HG02571 (cell line): ENCODE measurements around the gene PRR5L.
"Not testable (repeated sequence)": the region's sequence is repeated elsewhere in the genome, so short reads cannot be mapped to it uniquely, and the experiment has no call there.

Experiments
- ATAC-seq: cut with Tn5 transposase; IDR thresholded peaks from one replicate; pipeline ENCODE4 v1.9.1; 2021; ENCODE audit warnings: mild to moderate bottlenecking, moderate library complexity; ENCODE audit not compliant: unreplicated experiment

The PRR5L gene

DNA sequence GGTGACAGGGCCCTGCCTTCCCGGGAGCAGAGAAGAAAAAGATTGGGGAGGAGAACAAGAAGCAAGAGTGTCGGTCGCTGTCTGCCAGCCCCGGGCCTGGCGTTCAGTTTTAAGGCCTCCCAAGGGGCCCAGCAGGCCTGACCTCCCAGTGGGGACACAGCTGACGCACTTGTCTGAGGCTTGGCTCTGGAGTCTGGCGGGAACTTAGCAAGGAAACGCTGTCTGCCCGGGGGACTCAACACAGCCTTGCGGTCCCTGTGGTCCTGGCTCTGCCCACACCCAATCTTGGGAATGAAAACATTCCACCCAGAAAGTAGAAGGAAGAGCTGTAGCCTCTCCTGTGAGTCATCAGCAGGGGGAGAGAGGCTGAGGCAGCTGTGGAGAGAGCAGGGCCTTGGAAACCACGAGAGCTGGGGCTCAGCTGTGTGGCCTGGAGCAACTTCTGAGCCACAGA, 159.6 kb downstream of the PRR5L start:
- no peak for ATAC-seq

GRCh38 chr11:36456156-36456555, 160.1 kb downstream of the PRR5L start:
- no peak for ATAC-seq

DNA sequence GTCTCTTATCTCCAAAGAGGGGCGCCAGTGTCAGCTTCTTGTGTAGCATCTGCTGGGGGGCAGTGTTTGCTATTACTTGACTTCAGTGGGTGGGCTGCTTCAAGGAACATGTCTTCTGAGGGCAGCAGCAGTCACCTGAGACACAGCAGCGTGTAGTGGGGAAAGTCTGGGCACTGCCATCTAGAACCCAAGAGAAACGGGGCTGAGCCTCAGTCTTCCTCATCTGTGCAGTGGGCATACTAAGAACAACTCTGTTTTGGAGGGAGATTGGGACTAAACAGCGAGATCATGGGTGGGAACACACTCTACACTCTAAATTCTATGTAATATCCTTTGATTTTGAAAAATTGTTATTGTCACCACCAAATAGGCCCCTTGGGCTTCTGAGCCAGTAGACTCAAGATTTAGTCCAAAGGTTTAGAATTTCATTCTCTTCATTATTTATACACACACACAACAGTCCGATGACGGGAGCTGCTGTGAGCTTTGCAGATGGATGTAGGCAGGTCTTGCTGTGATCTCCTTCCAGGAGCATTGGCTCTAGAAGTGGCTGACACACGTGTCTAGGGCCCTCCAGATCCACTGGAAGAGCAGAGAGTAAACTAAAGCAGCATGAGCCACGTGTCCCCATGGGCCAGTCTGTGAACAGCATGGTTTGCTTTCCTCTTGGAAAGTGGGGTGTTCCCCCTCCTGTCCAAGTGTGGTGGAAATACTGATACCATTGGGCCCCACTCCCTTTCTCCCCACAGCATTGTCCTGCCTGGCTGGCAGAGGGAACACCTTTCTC, 162.2 kb downstream of the PRR5L start:
- ATAC-seq: no peak

DNA sequence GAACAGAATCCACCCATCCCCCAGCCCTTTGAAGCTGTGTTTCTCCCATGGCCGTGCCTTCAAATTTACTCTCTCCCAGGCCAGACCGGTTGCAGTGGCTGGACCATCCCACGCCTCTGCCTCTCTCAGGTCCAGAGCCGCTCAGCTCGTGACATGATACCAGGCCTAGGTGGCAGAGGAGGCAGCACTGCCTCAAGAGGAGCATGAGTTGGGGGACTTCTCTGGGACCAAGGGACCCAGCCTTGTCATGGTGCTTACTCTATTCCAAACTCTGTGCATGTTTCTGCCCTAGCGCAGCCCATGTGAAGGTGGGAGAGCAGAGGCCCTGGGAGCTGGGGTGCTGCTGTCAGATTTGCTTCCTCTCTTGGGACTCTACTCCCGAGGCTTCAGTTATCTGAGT, 163.0 kb downstream of the PRR5L start:
- no peak for ATAC-seq

DNA sequence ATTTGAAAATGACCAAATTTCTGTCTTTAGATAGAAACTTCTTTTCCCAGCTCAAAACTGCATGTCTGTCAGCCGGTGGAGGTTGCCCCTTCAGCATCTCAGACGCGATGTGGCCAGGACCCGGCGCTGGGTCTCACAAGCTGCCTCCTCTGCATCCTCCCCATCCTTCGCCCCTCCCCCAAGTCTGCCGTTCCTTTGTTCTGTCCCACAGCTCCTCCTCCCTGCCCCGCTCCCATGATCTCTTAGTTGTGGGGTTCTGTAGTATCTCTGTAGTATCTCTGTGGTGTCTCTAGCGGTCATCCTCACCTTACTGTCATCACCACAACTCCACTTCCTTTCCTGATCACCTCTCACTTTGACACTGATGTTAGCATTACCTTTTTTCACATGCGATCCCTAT, 164.1 kb downstream of the PRR5L start:
- ATAC-seq: no peak

- no peak for ATAC-seq
Measured at GRCh38 chr11:36462321-36462720, 166.2 kb downstream of the PRR5L start.

GRCh38 chr11:36463781-36464180, 167.7 kb downstream of the PRR5L start:
- ATAC-seq: no peak

- ATAC-seq: no peak
Measured at GRCh38 chr11:36464720-36465119, 168.6 kb downstream of the PRR5L start.

GRCh38 chr11:36465449-36466163, 169.5 kb downstream of the PRR5L start:
- no peak for ATAC-seq

GRCh38 chr11:36467012-36467411, 170.9 kb downstream of the PRR5L start:
- ATAC-seq: no peak

DNA sequence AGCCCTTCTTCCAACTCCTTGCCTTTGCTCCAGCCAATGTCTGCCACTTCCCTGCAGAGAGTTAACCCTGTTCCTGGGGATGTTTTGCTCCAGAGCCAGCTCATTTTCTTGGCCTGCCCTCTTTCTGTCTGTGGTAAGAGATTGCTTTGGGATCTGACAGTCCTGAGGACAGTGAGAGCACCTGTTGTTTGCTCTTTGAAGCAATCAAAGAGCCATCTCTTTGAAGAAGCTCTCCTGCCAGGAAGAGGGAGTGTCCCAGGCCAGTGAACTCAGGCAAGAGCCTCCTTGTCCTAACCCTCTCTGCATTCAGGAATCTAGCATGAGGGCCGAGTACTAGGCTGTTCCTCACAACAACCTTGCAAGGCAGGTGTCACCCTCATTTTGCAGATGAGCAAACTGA, 171.8 kb downstream of the PRR5L start:
- no peak for ATAC-seq

DNA sequence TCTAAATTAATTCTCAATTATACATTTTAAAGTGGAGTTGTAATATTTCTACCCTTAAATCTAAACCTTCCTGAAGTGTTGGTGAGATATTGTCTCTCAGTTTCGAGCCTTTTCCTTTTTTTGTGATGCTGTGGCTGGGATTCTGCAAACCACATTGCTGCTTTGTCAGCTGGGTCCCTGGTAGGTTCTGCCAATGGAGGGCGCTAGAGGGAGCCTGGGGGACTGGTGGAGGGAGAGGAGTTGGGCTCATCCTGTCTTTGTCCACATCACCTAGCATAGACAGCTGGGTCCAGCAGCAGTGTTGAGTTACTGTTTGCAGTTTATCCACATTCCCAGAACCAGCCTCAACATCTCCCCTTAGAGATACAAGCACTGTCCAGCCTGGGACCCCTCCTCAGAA, 173.0 kb downstream of the PRR5L start:
- ATAC-seq: no peak

DNA sequence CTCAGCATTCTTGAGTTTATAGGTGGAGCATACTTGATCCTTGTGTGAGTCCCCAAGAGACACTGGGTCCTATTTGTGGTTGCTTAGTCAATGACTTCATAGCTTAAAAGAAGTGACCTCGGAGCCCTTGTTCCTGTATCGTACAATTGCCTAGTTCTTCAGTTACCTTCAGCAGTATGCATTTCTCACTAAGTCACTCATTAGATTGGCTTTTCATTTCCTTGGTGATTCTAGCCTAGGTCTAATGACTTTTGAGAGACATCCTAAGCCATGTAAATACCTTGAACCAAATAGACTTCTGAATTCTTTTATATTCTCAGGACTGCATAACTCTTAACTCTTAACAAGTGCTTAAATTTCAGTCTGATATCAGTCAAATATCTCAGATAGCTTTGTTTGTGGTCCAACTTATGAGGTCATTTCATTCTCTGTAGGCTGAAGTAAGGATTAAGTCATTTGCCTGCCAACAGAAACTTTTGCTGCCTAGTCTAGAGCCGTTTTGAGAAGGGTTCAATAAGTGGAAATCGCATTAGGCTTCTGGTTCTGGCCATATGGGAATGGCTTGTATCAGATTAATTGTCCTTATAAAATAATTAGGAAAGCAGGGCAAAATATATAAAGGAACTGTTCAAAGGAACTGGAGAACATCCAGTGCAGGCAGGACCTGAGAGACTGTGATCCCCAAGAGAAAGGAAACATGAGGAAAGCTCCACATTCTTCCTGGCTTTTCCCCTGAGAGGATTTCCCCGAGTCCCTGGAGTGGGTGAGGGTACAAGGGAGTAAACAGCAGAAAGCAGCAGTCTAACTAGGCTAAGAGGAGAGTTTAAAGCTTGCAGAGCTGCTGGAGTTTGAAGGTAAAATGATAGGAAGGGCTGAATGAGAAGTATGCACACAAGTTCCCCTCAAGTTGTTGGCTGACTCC, 174.1 kb downstream of the PRR5L start:
- no peak for ATAC-seq

- no peak for ATAC-seq
Measured at GRCh38 chr11:36471577-36471976, 175.5 kb downstream of the PRR5L start.

GRCh38 chr11:36475192-36475591, 179.1 kb downstream of the PRR5L start:
- no peak for ATAC-seq

- ATAC-seq: no peak
Measured at GRCh38 chr11:36478700-36479329, 182.7 kb downstream of the PRR5L start.

- no peak for ATAC-seq
Measured at GRCh38 chr11:36480833-36481232, 184.7 kb downstream of the PRR5L start.

DNA sequence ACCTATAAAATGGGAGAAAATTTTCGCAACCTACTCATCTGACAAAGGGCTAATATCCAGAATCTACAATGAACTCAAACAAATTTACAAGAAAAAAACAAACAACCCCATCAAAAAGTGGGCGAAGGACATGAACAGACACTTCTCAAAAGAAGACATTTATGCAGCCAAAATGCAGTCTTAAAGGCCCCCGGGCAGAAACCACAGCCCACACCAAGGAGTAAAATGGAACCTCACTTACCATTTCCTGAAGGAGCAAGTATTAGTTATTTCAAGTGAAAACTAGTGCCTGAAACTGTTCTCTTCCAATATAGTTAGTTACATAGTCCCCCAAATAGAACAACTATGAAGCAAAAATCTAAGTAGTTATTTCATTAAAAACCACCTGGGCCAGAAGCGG, 187.0 kb downstream of the PRR5L start:
- ATAC-seq: not testable (repeated sequence)

GRCh38 chr11:36485298-36486002, 189.4 kb downstream of the PRR5L start:
- no peak for ATAC-seq

DNA sequence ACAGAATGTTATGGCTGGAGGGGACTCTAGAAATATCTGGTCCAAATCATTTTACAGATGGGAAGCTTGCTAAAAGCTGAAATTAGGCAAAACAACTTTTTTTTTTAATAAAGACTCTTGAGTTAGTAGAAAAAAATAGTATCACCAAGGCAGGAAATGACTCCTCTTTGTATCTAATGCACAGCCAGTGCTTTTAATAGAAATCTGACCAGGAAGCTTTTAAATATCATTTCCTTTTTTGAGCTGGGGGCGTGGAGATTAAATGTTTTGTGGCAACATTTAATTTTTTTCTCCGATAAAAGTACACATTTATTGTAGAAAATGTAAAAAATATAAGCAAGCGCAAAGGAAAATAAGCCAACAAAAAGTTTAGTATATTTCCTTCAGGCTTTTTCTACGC, 191.5 kb downstream of the PRR5L start:
- ATAC-seq: no peak
